Endothelial cell of umbilical vein (primary cell): ENCODE data around the gene CD81. TPM values are rescaled to one million over a fixed set of nuclear protein-coding genes. Genes with fewer than 3 reads are reported as not detected.

Source experiments
- BruUV-seq: library from RNA; stranded (reverse); fragments of 400-500 nt; replicated peaks from 2 replicates; lab custom pipeline; 2021; lab: Mats Ljungman, UMichigan
- CTCF ChIA-PET: fragments of 300-600, 350-600 bp; sonication (Branson Sonifier 250); formaldehyde crosslinking; loops from one replicate; lab custom pipeline; 2021; ENCODE audit warnings: antibody characterized with exemption, inconsistent platforms; lab: Charles Lee
- POLR2A ChIA-PET: fragments of 300-600, 350-600 bp; sonication (Branson Sonifier 250); formaldehyde crosslinking; loops from one replicate; lab custom pipeline; 2021; ENCODE audit warnings: antibody characterized with exemption, inconsistent platforms; lab: Charles Lee
- DNase-seq: peaks from one replicate; pipeline ENCODE4 v3.0.0-alpha.2; 2011; ENCODE audit warnings: low read depth, low spot score
- FAIRE-seq: peaks from 2 replicates; lab custom pipeline; 2011; peaks lifted over from hg19 to GRCh38; lab: Jason Lieb, UNC
- H2AFZ ChIP-seq: 2 replicates; pipeline ENCODE4 v1.6.0; 2012; ENCODE audit warnings: low read depth, low read length, control low read depth, inconsistent platforms
- H3K27ac ChIP-seq: 2 replicates; pipeline ENCODE4 v1.5.1; 2011; ENCODE audit warnings: low read depth, mild to moderate bottlenecking, control low read depth, low read length, moderate library complexity; ENCODE audit not compliant: insufficient read depth
- H3K27me3 ChIP-seq, 2 experiments: 2 replicates each; pipeline versions ENCODE4 v1.6.0 to v1.6.1; 2011; ENCODE audit warnings: low read length in 2 of 2, mixed read lengths in 1 of 2; ENCODE audit not compliant: control insufficient read depth in 2 of 2, insufficient read depth in 2 of 2
- H3K36me3 ChIP-seq, 2 experiments: 2 replicates in 1 of 2; 3 replicates in 1 of 2; pipeline ENCODE4 v1.5.1; 2011; ENCODE audit warnings: low read length in 2 of 2, mild to moderate bottlenecking in 1 of 2, moderate library complexity in 1 of 2; ENCODE audit not compliant: control insufficient read depth in 2 of 2, insufficient read depth in 2 of 2; ENCODE audit errors: extremely low read depth in 1 of 2
- H3K4me1 ChIP-seq: 3 replicates; pipeline ENCODE4 v1.5.1; 2011; ENCODE audit warnings: mild to moderate bottlenecking, low read length; ENCODE audit not compliant: control insufficient read depth, insufficient read depth; ENCODE audit errors: extremely low read depth
- H3K4me2 ChIP-seq: 2 replicates; pipeline ENCODE4 v1.6.1; 2011; ENCODE audit warnings: low read length, control low read depth, mixed read lengths; ENCODE audit not compliant: insufficient read depth
- H3K4me3 ChIP-seq, 3 experiments: fragments of 200-600 bp in 1 of 3; sonication (generic), shearing (Covaris generic) in 1 of 3; replicated peaks in 1 of 3; 2 replicates each; pipeline ENCODE4 v1.5.1; 2011 to 2016; ENCODE audit warnings: control low read depth in 3 of 3, low read length in 3 of 3, mild to moderate bottlenecking in 2 of 3, inconsistent platforms in 1 of 3, low read depth in 1 of 3, moderate library complexity in 1 of 3; ENCODE audit not compliant: insufficient read depth in 1 of 3
- H3K79me2 ChIP-seq: 2 replicates; pipeline ENCODE4 v1.6.0; 2012; ENCODE audit warnings: low read length, inconsistent platforms; ENCODE audit not compliant: control insufficient read depth, insufficient read depth
- H3K9ac ChIP-seq: replicated peaks from 2 replicates; pipeline ENCODE3; 2011; ENCODE audit warnings: low read length, control low read depth; ENCODE audit not compliant: insufficient read depth; ENCODE audit errors: extremely low read depth
- H3K9me1 ChIP-seq: replicated peaks from 3 replicates; pipeline ENCODE4 v1.6.0; 2011; ENCODE audit warnings: mild to moderate bottlenecking, low read length; ENCODE audit not compliant: control insufficient read depth, insufficient read depth; ENCODE audit errors: extremely low read depth
- H3K9me3 ChIP-seq: replicated peaks from 2 replicates; pipeline ENCODE4 v1.5.1; 2012; ENCODE audit warnings: low read length, inconsistent platforms; ENCODE audit not compliant: control insufficient read depth, insufficient read depth
- H4K20me1 ChIP-seq: replicated peaks from 2 replicates; pipeline ENCODE3; 2011; ENCODE audit warnings: mild to moderate bottlenecking, low read length; ENCODE audit not compliant: control insufficient read depth, insufficient read depth; ENCODE audit errors: extremely low read depth
- CTCF ChIP-seq, 2 donors: IDR thresholded peaks; 1 replicate in 1 of 2; 2 replicates in 1 of 2; pipeline ENCODE4 v1.5.1; 2011; ENCODE audit warnings: low read length in 2 of 2, mild to moderate bottlenecking in 2 of 2, moderate library complexity in 2 of 2, control low read depth in 1 of 2, inconsistent platforms in 1 of 2, low read depth in 1 of 2; ENCODE audit not compliant: insufficient read depth in 1 of 2; ENCODE audit errors: extremely low read depth in 1 of 2
- EZH2 ChIP-seq: IDR thresholded peaks from 2 replicates; pipeline ENCODE4 v1.6.1; 2012; ENCODE audit warnings: borderline replicate concordance, low read depth, mild to moderate bottlenecking, moderate library complexity, low read length, inconsistent platforms; ENCODE audit not compliant: severe bottlenecking
- FOS ChIP-seq: IDR thresholded peaks from 2 replicates; pipeline ENCODE4 v1.6.1; 2011; ENCODE audit warnings: mild to moderate bottlenecking, low read length, moderate library complexity, borderline replicate concordance; ENCODE audit not compliant: insufficient read depth
- GATA2 ChIP-seq: IDR thresholded peaks from 2 replicates; pipeline ENCODE4 v1.7.0; 2011; ENCODE audit warnings: low read depth, mild to moderate bottlenecking, moderate library complexity, mixed read lengths, low read length; ENCODE audit not compliant: insufficient read length, insufficient read depth
- JUN ChIP-seq: IDR thresholded peaks from 2 replicates; pipeline ENCODE4 v1.6.1; 2011; ENCODE audit warnings: borderline replicate concordance, low read depth; ENCODE audit not compliant: insufficient read length, insufficient read depth
- MAX ChIP-seq: IDR thresholded peaks from 2 replicates; pipeline ENCODE4 v1.6.1; 2011; ENCODE audit not compliant: insufficient read depth, insufficient read length
- MYC ChIP-seq: IDR thresholded peaks from one replicate; pipeline ENCODE4 v1.6.1; 2011; ENCODE audit warnings: mild to moderate bottlenecking, low read depth, low read length
- POLR2A ChIP-seq: IDR thresholded peaks from 2 replicates; pipeline ENCODE4 v1.6.1; 2012; ENCODE audit warnings: low read depth, mild to moderate bottlenecking, control low read depth, low read length
- POLR2AphosphoS5 ChIP-seq: IDR thresholded peaks from 2 replicates; pipeline ENCODE4 v1.6.1; 2012; ENCODE audit warnings: low read depth, mild to moderate bottlenecking, control low read depth, low read length, moderate library complexity; ENCODE audit not compliant: insufficient read depth
- dilution Hi-C: fragments of 300-500 bp; cut with MboI; formaldehyde crosslinking; loops from one replicate; pipeline ENCODE4 v1.15.0; 2019; ENCODE audit warnings: low sequenced_read_pairs; ENCODE audit not compliant: extremely low pct_ligation_motif_present
- intact Hi-C: fragments of 100-400 bp; cut with micrococcal nuclease; formaldehyde crosslinking; loops from one replicate; pipeline ENCODE4 v1.10.0; 2022
- polyA plus RNA-seq, 4 experiments: library from polyadenylated mRNA; depleted of rRNA in 3 of 4; stranded (reverse) in 3 of 4; unstranded in 1 of 4; fragments of >200 nt; gene quantifications; 2 replicates each; pipeline versions ENCODE4 v1.2.1 to v1.2.3, GENCODE V29; 2011 to 2012; ENCODE audit warnings: missing spikeins in 1 of 4
- total RNA-seq: library from RNA; stranded (reverse); gene quantifications from 2 replicates; pipeline ENCODE4 v1.2.3, GENCODE V29; 2021

The CD81 gene
- total and polyA plus RNA-seq, 2 donors (not counting 3 experiments of a cell fraction or from before 2014, with no cell fraction given) = 409 to 802 TPM

- no peak overlapping the region for H3K4me2 ChIP-seq
- no peak overlapping the region for H2AFZ ChIP-seq
- no peaks in the 10 kb centered on the region for H3K4me1 ChIP-seq
- H3K9me3 ChIP-seq = no peaks in the 10 kb centered on the region
- ChIA-PET POLR2A (no interaction called here), CTCF (interaction anchor here (0.8 to 1.5 kb wide), 3 partner anchors 10 to 102 kb away, joined by 3 to 4 read pairs (median 3); no protein-coding TSS in a partner anchor)
- intact Hi-C loops = no loop called here
- no peak for DNase-seq
- no peaks in the 10 kb centered on the region for H4K20me1 ChIP-seq
- H3K27ac ChIP-seq = no peak overlapping the region
- no peak overlapping the region for H3K9ac ChIP-seq
- H3K79me2 ChIP-seq = no peaks in the 10 kb centered on the region
- no TSS peak for BruUV-seq
- no peak overlapping the region for H3K4me3 ChIP-seq
- TF ChIP-seq MYC = no peak
- no peak for FAIRE-seq
- no peaks in the 10 kb centered on the region for H3K27me3 ChIP-seq
- dilution Hi-C loops = no loop called here
- no peaks in the 10 kb centered on the region for H3K9me1 ChIP-seq
- no peaks in the 10 kb centered on the region for H3K36me3 ChIP-seq
These were observed 54.3 kb downstream of the CD81 start for GRCh38 chr11:2431395-2431794.

GRCh38 chr11:2432171-2432621 is 55.1 kb downstream of the CD81 start:
- H3K9me1 ChIP-seq = no peaks in the 10 kb centered on the region
- no peak overlapping the region for H2AFZ ChIP-seq
- H3K4me3 ChIP-seq = no peak overlapping the region
- FAIRE-seq = no peak
- no peaks in the 10 kb centered on the region for H3K4me1 ChIP-seq
- no peak overlapping the region for H3K4me2 ChIP-seq
- no peaks in the 10 kb centered on the region for H3K9me3 ChIP-seq
- H3K27me3 ChIP-seq = no peaks in the 10 kb centered on the region
- no peaks in the 10 kb centered on the region for H4K20me1 ChIP-seq
- no peak overlapping the region for H3K9ac ChIP-seq
- no TSS peak for BruUV-seq
- dilution Hi-C loops (no loop called here), intact Hi-C loops (no loop called here)
- H3K36me3 ChIP-seq = no peaks in the 10 kb centered on the region
- ChIA-PET POLR2A (no interaction called here), CTCF (interaction anchor here (1.5 kb wide), 1 partner anchor 11 kb away, joined by 3 read pairs; no protein-coding TSS in a partner anchor)
- no peak for TF ChIP-seq MAX
- TF ChIP-seq EZH2 = no peak
- no peak for TF ChIP-seq GATA2
- TF ChIP-seq MYC = no peak
- no peak for TF ChIP-seq CTCF (IDR thresholded peaks at IDR 0.05; ENCODE audit: extremely low read depth in 1 of 2, insufficient read depth in 1 of 2, low read depth in 1 of 2, low read length in 2 of 2)
- TF ChIP-seq POLR2A = no peak
- TF ChIP-seq POLR2AphosphoS5 = no peak
- TF ChIP-seq JUN = no peak
- TF ChIP-seq FOS = no peak
- H3K79me2 ChIP-seq = no peaks in the 10 kb centered on the region
- no peak overlapping the region for H3K27ac ChIP-seq
- no peak for DNase-seq
